PC-9 (cell line): ENCODE data around the gene SVEP1. TPM values are rescaled to one million over a fixed set of nuclear protein-coding genes. Genes with fewer than 3 reads are reported as not detected.

ENCODE experiments used
- Bru-seq: library from RNA; stranded (reverse); fragments of 400-500 nt; gene quantifications from one replicate; lab custom pipeline; 2021; lab: Mats Ljungman, UMichigan
- BruChase-seq, 2 experiments: library from RNA; stranded (reverse); fragments of 400-500 nt; gene quantifications; one replicate each; lab custom pipeline; 2021; lab: Mats Ljungman, UMichigan
- BruUV-seq: library from RNA; stranded (reverse); fragments of 400-500 nt; replicated peaks from 2 replicates; lab custom pipeline; 2021; lab: Mats Ljungman, UMichigan
- CTCF ChIA-PET: fragments of 300-600 bp; sonication (Branson Sonifier 250); formaldehyde crosslinking; loops from one replicate; lab custom pipeline; 2022; ENCODE audit warnings: antibody characterized with exemption; lab: Charles Lee
- POLR2A ChIA-PET: fragments of 300-600 bp; sonication (Branson Sonifier 250); formaldehyde crosslinking; loops from one replicate; lab custom pipeline; 2022; ENCODE audit warnings: antibody characterized with exemption; ENCODE audit not compliant: unreplicated experiment; lab: Charles Lee
- DNase-seq, 2 experiments: peaks; one replicate each; pipeline versions ENCODE4 v3.0.0 to v3.0.0-alpha.2; 2015 to 2022; ENCODE audit warnings: mixed read lengths in 1 of 2
- H2AFZ ChIP-seq: fragments of 200-600 bp; sonication (generic); 2 replicates; pipeline ENCODE4 v1.8.1; 2017; ENCODE audit warnings: antibody characterized with exemption
- H3F3A ChIP-seq: fragments of 200-600 bp; sonication (generic); 2 replicates; pipeline ENCODE4 v1.8.1; 2017; ENCODE audit warnings: antibody characterized with exemption, mild to moderate bottlenecking, low read depth; ENCODE audit not compliant: insufficient read depth
- H3K27ac ChIP-seq: fragments of 200-600 bp; sonication (generic); 2 replicates; pipeline ENCODE4 v1.6.1; 2016; ENCODE audit warnings: mixed run types
- H3K27me3 ChIP-seq: fragments of 200-600 bp; sonication (generic); 2 replicates; pipeline ENCODE4 v1.6.1; 2016; ENCODE audit warnings: low read depth, mixed run types; ENCODE audit not compliant: insufficient read depth
- H3K36me3 ChIP-seq: fragments of 200-600 bp; sonication (generic); 2 replicates; pipeline ENCODE4 v1.6.1; 2016; ENCODE audit warnings: low read depth, mixed run types
- H3K4me1 ChIP-seq: fragments of 200-600 bp; sonication (generic); replicated peaks from 2 replicates; pipeline ENCODE4 v1.6.1; 2016; ENCODE audit warnings: mixed run types; ENCODE audit not compliant: insufficient read depth
- H3K4me2 ChIP-seq: fragments of 200-600 bp; sonication (generic); 2 replicates; pipeline ENCODE4 v1.6.1; 2017; ENCODE audit warnings: mixed run types
- H3K4me3 ChIP-seq: fragments of 200-600 bp; sonication (generic); 2 replicates; pipeline ENCODE4 v1.6.1; 2016; ENCODE audit warnings: mixed run types
- H3K79me2 ChIP-seq: fragments of 200-600 bp; sonication (generic); 2 replicates; pipeline ENCODE4 v1.6.1; 2017; ENCODE audit warnings: low read depth, mixed run types
- H3K9me2 ChIP-seq: fragments of 200-600 bp; sonication (generic); 2 replicates; pipeline ENCODE4 v1.8.1; 2017; ENCODE audit warnings: mild to moderate bottlenecking; ENCODE audit not compliant: insufficient read depth
- H3K9me3 ChIP-seq: fragments of 200-600 bp; sonication (generic); 2 replicates; pipeline ENCODE4 v1.8.1; 2016; ENCODE audit warnings: low read depth; ENCODE audit not compliant: insufficient read depth
- H4K20me1 ChIP-seq: fragments of 200-600 bp; sonication (generic); 2 replicates; pipeline ENCODE4 v1.8.1; 2017; ENCODE audit not compliant: insufficient read depth
- CTCF ChIP-seq: fragments of 200-600 bp; sonication (generic); conservative IDR thresholded peaks from 2 replicates; pipeline ENCODE4 v1.6.1; 2017; ENCODE audit warnings: mixed run types, antibody characterized with exemption, mild to moderate bottlenecking, moderate library complexity
- EZH2 ChIP-seq: fragments of 200-600 bp; sonication (generic); IDR thresholded peaks from 2 replicates; pipeline ENCODE4 v1.8.0; 2017; ENCODE audit warnings: antibody characterized with exemption, low read depth
- intact Hi-C: fragments of 100-400 bp; cut with micrococcal nuclease; formaldehyde crosslinking; loops from one replicate; pipeline ENCODE4 v1.10.0; 2022; ENCODE audit not compliant: unreplicated experiment
- long read RNA-seq: library from polyadenylated mRNA; stranded (forward); transcript quantifications from one replicate; pipeline ENCODE4 v2.0.0, GENCODE V29; 2022
- total RNA-seq: library from RNA; stranded (reverse); gene quantifications from 2 replicates; pipeline ENCODE4 v1.2.3, GENCODE V29; 2021

The SVEP1 gene
- total RNA-seq (2.9 and 3.3 TPM in 2 replicates), Bru-seq, nascent RNA (percentile 38 among the genes with signal in this experiment), BruChase-seq, experiment 1, labeled RNA remaining after a 2-hour chase (percentile 37 among the genes with signal in this experiment), BruChase-seq, experiment 2, labeled RNA remaining after a 6-hour chase (percentile 37 among the genes with signal in this experiment)
- long read RNA-seq, partial matches to known transcripts = 2 of 2 reads
- long read RNA-seq, other reads (novel, unspliced or antisense) = 0 of 2 reads

GRCh38 chr9:110579034-110579861 lies at the start of gene SVEP1:
TSS of gene SVEP1 (minus strand) at chr9:110579741. CDS start at chr9:110579543, 198 bp downstream.
- peak within 1 kb of the TSS; percentile 65 for H3K4me3 ChIP-seq
- H3K4me2 ChIP-seq = peak within 1 kb of the TSS; percentile 89
- ChIA-PET POLR2A (interaction anchor here (0.7 kb wide), 2 partner anchors 323 to 821 kb away, joined by 3 read pairs; no protein-coding TSS in a partner anchor), CTCF (no interaction called here)
- peaks cover 25% of the 10 kb centered on the region for H3F3A ChIP-seq
- no peaks in the 10 kb centered on the region for H3K9me3 ChIP-seq
- DNase-seq = peak in 1 of 2 experiments; percentile 37
- TF ChIP-seq EZH2 (no peak), CTCF (no peak)
- peaks cover 62% of the 10 kb centered on the region for H3K4me1 ChIP-seq
- intact Hi-C loops = loop anchor here (10.0 kb wide), 1 partner anchor 224 kb away; no protein-coding TSS in a partner anchor
- H3K27me3 ChIP-seq = no peaks in the 10 kb centered on the region
- BruUV-seq = TSS peak; percentile 27
- no peaks in the 10 kb centered on the region for H4K20me1 ChIP-seq
- H3K9me2 ChIP-seq = no peaks in the 10 kb centered on the region
- H2AFZ ChIP-seq = peak within 1 kb of the TSS; percentile 96
- no peaks in the 10 kb centered on the region for H3K36me3 ChIP-seq
- peak within 1 kb of the TSS; percentile 99 for H3K27ac ChIP-seq
- peaks cover 31% of the 10 kb centered on the region for H3K79me2 ChIP-seq

GRCh38 chr9:110626101-110626829 lies 46.7 kb upstream of the SVEP1 start:
- no peak overlapping the region for H2AFZ ChIP-seq
- 0 out of 2 replicates have a peak, but pooled peaks cover 3% of the 10 kb centered on the region for H3K9me3 ChIP-seq
- CTCF ChIA-PET = no interaction called here
- H3K4me1 ChIP-seq = no peaks in the 10 kb centered on the region
- no TSS peak for BruUV-seq
- H3K9me2 ChIP-seq = no peaks in the 10 kb centered on the region
- H3K36me3 ChIP-seq = no peaks in the 10 kb centered on the region
- H3K4me3 ChIP-seq = no peak overlapping the region
- H3K27ac ChIP-seq = no peak overlapping the region
- H4K20me1 ChIP-seq = no peaks in the 10 kb centered on the region
- no peaks in the 10 kb centered on the region for H3K79me2 ChIP-seq
- H3F3A ChIP-seq = no peaks in the 10 kb centered on the region
- POLR2A ChIA-PET = no interaction called here
- no peak for TF ChIP-seq EZH2
- no peak for TF ChIP-seq CTCF
- intact Hi-C loops = no loop called here
- no peak overlapping the region for H3K4me2 ChIP-seq
- no peaks in the 10 kb centered on the region for H3K27me3 ChIP-seq
- no peak for DNase-seq
